ENCODE results near the gene IPO13.

Gene IPO13

DNA sequence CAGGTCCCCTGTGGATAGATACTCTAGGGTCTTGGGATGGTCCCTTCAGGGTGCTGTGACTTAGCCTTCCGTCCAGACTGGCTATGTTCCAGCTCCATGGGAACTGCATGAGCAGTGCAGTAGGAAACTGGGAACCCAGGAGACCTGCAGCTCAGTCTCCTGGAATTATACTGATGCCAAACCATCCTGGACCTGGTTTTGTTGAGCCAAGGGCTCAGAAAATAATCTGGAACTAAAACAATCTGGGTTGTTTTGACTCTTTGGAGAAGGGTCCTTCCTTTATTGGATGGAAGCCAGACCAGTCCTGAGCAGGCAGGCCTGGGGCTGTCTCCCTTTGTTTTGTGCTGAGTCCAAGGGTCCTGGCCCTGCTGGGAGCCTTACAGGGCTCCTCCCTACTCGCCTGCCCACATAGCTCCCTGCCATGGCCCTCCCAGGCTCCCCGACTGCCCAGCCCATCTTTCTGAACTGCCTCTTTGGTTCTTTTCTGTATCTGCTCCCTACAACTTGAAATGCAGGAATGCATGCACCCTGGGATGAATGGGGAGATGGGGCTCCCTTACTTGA lies 1.2 kb downstream of the IPO13 start:
- DNase-seq (ENCODE audit: low read depth in 1 of 2, low spot score in 1 of 2): no peak

DNA sequence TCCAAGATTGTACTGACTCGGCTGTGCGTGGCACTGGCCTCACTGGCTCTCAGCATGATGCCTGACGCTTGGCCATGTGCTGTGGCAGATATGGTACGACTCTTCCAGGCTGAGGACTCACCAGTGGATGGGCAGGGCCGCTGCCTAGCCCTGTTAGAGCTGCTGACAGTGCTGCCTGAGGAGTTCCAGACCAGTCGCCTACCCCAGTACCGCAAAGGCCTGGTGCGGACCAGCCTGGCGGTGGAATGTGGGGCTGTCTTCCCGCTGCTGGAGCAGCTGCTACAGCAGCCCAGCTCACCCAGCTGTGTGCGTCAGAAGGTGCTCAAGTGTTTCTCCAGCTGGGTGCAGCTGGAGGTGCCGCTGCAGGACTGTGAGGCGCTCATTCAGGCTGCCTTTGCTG lies 2.9 kb downstream of the IPO13 start:
- DNase-seq (ENCODE audit: low read depth in 1 of 2, low spot score in 1 of 2): no peak

DNA sequence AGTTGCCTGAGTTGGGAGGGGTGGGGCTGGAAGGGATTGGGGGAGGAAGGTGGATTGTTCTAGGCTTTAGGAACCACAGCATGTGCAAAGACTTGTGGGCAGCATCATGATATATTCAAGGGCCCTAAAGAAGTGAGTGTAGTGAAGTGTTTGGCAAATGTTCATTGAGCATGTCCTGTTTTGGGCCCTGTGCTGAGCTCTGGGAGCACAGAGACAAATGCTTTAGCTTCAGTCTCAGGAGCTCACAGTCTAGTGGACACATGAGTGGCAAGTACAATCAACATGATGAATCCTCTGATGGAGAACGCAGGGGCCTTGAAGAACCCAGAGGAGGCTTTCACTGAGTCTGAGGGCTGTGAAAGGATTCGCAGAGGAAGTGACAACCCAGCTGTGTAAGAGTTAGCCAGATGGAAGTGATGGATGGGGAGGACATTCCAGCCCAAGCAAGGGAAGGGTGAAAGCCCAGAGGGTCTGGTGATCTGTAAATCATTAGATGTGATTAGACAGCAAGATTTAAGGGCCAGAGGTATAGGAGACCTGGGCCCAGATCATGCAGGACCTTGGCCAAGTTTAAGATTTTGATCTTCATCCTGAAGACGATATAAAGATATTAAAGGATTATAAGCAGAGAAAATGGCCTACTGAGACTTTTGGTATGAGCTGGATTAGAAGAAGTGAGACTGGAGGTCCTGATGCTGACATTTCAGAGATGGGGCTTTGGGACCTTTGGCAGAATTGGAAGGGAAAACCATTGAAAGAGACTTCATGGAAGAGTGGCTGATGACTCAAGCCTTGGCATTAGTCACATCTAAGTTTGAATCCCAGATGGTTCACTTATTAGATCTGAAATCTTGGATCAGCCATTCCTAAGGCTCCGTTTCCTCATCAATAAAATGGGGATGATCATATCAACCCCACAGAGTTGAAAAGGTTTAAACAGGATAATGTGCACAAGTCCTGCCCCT lies 4.6 kb downstream of the IPO13 start:
- DNase-seq (ENCODE audit: low read depth in 1 of 2, low spot score in 1 of 2): no peak

DNA sequence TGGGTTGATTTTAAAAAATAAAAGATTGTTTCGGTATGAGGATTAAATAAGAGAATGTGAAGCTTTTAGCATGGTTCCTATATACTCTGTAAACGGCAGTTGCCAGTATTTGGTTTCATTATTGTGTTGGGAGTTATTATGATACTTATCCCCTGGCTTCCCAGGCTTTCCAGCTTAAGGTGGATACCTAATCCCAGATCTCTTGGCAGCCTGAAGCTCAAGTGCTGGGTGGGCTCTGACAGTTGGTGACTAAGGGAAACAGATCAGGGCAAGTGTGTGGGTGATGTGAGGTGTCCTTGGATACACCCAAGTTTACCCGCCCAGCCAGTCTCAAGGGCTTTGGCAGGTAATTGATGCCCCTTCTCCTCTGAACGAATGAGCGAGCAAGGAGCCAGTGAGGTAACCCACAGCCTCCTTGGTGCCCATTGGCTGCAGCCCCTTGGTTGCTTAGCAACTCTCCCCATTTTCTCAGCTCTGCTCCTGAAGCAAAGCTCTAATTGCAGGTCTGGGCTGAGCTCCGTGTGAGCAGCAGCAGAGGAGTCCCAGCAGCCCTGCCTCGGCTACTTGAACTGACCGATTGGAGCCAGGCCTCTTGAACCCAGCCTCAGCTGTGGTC lies 6.1 kb downstream of the IPO13 start:
- DNase-seq (ENCODE audit: low read depth in 1 of 2, low spot score in 1 of 2): no peak

DNA sequence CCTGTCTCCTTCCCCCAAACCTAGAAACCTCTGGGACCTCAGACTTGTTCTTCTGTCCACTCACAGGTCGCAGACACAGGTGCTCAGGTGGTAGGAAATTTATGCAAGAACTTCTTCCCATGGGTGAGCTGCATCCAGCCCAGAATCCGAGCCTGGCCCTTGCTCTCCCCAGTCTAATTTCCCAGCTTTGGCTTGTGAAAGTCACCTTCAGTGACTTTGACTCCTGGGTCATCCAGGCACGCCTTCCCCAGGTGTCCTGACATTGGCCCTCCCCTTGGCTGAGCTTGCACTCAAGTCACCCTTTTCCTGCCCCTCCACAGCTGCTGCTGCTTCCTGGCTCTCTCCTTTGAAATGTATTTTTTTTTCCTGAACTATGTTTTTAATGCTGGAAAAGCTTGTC lies 6.6 kb downstream of the IPO13 start:
- no peak for DNase-seq (ENCODE audit: low read depth in 1 of 2, low spot score in 1 of 2)

DNA sequence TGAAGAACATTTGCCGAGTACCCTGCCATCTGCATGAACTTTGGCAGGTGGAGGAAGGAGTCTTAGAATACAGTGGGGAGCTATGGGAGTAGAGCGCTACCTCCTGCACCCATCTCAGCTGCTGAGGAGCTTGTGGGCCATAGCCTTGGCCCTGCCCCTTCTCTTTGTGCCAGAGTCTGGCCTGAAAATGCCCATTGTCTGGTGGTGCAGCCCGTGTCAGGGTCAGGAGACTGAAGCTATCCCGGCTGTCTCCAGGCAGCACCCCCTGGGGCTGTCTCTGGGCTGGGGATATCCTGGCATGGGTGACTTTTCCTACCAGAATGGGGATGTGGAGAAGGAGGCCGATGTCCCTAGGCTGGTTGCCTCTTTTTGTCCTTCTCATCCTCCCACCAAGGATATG lies 7.3 kb downstream of the IPO13 start:
- no peak for DNase-seq (ENCODE audit: low read depth in 1 of 2, low spot score in 1 of 2)

DNA sequence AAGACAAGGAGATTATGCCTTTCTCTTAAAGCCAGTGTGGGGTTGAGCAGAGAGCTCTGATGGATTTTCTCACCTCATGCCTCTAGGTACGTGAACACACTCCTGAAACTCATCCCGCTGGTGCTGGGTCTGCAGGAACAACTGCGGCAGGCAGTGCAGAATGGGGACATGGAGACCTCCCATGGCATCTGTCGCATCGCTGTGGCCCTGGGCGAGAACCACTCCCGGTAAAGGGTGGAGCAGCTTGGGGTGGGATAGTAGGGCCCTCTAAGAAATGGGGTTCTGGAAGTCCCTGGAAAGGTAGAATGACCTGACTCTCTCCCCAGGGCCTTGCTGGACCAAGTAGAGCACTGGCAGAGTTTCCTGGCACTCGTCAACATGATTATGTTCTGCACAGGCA lies 9.5 kb downstream of the IPO13 start:
- no peak for DNase-seq (ENCODE audit: low read depth in 1 of 2, low spot score in 1 of 2)

DNA sequence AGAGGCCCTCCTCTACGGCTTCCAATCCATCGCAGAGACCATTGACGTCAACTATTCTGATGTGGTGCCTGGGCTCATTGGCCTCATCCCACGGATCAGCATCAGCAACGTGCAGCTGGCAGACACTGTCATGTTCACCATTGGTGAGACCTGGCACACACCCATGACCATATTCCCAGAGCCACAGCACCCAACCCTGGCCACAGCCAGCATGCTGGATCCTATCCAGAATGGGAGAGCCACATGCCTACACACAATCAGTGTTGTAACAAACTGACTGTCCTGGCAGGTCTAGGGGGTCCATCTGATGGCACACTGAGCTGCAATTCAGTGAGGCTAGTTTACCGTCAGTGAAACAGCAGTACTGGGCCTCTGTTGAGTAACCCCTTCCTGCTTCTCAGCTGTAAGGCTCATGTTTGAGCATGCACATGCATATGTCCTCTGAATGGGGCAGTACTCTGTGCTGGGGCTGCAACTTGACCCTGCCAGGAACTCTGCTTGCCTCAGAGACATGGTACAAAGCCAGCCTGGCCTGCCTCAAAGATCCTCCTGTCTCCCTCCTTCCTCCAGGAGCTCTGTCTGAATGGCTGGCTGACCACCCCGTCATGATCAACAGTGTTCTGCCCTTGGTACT lies 10.8 kb downstream of the IPO13 start:
- no peak for DNase-seq (ENCODE audit: low read depth in 1 of 2, low spot score in 1 of 2)

DNA sequence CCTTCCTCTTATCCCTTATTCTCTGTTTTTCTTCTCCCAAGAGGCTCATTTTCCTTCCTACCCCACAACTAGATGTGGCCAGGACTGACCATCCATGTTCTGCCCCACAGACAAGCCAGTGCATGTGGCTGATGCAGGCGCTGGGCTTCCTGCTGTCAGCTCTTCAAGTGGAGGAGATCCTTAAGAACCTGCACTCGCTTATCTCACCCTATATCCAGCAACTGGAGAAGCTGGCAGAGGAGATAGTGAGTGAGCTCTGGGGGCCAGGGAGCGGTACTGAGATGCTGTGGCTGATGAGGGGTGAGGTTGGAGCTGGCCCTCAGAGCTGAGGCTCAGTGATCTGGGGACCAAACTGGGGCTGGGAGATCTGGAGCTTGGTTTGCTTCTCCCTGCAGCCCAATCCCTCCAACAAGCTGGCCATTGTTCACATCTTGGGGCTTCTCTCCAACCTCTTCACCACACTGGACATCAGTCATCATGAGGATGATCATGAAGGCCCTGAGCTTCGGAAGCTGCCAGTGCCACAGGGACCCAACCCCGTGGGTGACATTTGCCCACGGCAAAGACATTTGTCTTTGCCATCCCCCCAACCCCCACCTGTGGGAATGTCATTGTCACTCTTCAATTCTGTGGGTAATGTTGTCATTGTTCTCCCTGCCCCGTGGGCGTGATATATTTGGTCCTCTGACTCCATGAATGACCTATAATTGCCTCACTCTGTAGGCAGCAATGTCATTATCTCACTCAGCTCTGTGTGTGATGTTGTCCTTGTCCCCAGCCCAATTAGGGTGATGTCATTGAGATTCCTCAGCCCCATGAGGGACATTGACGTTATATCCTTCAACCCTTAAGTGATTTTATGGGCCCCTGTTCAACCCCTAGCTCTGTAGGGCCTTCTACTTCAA lies 11.9 kb downstream of the IPO13 start:
- no peak for DNase-seq (ENCODE audit: low read depth in 1 of 2, low spot score in 1 of 2)

DNA sequence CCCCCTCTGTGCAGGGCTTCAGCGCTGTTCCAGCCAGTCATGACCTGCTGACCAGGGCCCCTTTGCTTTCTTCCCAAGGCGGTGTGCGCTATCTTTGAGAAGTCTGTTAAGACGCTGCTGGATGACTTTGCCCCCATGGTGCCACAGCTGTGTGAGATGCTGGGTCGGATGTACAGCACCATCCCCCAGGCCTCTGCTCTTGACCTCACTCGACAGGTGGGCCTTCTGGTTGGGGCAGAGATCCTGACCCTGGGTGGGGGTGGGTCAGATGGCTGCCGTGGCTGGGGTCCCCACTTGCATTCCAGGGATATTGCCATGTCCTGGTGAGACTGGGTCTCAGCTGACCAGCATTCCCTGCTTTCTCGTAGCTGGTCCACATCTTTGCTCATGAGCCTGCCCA lies 14.0 kb downstream of the IPO13 start:
- no peak for DNase-seq (ENCODE audit: low read depth in 1 of 2, low spot score in 1 of 2)

DNA sequence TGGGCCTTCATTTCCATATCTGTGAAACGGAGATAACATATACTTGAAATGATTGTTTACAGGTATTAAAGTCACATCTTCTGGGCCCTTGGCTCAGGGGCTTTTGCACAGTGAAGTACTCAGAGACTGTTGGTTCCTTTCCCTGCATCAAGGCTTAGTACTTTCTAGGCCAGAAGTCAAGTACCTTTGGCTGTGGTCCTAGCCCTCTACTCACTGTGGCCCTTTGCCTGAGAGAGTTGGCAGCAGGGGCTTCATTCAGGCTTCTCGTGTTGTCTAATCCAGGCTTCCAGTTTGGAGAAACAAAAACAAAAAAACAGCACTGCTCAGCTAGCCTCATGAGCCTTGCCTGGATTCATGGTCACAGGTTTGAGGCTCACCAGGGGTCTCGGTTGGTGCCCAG lies 14.9 kb downstream of the IPO13 start:
- DNase-seq (ENCODE audit: low read depth in 1 of 2, low spot score in 1 of 2): no peak

DNA sequence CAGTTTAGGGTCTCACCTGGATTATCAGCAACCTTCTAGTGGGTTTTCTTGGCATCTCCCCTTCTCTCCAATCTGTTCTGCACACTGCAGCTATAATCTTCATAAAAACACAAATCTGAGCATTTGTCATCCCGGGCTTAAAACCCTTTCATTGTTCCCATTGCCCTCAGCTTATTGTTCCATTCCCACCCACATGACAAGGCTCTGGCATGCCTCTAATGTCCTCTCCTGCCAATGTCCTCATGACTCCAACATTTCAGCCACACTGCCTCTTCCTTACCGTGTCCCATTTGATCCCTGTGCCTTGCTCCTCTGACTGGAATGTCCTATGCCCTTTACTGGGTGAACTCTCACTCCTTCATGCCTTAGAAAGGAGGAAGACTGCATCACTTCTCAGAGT lies 15.6 kb downstream of the IPO13 start:
- DNase-seq (ENCODE audit: low read depth in 1 of 2, low spot score in 1 of 2): no peak

DNA sequence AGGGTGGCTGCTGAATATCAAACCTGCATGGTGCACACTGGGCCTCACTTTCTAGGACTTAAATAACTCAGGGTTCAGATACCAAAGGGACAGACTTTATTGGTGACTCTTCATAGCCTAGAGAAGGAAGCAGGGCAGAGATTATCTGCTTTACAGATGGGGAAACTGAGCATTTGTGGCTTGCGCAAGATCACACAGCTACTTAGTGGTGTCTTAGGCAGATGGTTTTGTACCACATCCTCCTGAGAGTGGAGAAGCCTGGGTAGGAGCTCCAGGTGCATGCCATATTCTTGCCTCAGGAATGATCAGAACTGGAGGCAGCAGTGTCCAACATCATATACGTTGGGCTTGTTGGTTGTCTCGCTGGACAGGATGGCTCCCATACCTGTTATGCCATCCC lies 16.3 kb downstream of the IPO13 start:
- no peak for DNase-seq (ENCODE audit: low read depth in 1 of 2, low spot score in 1 of 2)

DNA sequence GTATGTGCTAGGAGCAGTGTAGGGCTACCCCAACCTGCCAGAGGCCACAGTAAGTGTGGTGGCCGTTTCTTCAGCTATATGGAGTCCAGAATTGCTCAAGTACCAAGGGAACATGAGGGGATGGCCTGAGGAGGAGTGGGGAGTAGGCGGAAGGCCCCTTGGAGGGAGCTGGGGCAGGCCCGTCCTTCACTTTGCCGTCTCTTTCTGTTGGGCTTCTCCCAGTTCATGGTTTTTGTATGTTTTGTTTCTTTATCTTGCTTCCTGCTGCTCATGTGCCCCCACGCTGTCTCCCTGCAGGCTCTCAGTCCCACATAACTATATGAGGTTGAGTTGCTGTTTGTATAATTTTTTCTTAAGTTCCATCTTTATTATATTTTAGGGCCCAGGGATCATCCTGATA lies 17.1 kb downstream of the IPO13 start:
- DNase-seq (ENCODE audit: low read depth in 1 of 2, low spot score in 1 of 2): no peak

DNA sequence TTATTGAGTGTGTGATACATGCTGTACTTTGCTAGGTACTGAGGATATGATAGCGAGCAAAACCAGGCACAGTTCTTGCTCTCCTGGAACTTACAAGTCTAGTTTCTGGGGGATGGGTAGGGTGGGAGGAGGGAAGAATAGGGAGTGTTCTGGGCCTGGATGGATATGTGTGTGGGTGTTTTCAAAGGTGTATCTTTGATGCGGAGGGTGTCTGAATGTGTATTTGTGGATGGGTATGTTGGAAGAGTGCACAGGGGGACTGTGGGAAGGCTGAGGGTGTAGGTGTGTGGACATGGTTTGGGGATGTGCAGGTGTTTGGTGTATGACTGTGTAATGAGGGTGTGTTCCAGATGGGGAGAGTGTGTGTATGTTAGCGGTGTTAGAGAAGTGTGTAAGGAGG lies 18.6 kb downstream of the IPO13 start:
- DNase-seq (ENCODE audit: low read depth in 1 of 2, low spot score in 1 of 2): no peak

DNA sequence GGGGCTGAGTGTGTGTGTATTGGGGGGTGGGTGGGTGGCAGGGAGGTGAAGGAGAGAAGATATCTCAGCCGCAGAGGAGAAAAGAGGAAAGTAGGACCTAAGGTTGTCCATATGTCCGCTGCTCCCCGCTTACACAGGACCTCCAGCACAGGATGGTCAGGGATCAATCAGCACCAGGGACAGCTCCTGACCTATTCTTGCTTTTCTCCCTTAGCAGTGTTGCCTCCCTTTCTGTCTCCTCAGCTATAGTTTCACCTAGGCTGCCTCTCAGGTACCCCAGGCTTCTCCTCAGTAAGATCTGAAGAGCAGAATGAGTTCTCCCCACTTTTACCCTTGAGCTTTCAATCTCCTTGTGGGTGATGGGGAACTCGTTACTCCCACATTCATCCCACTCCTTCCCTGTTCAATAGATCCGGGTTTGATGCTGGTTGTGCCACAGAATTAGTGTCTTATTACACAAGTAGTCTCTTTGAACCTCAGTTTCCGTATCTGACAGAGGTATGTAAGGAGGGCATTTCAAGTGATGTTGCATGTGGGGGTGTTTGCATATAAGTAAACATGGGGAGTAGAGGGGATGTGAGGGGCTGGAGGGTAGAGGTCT lies 21.7 kb downstream of the IPO13 start:
- DNase-seq (ENCODE audit: low read depth in 1 of 2, low spot score in 1 of 2): no peak

DNA sequence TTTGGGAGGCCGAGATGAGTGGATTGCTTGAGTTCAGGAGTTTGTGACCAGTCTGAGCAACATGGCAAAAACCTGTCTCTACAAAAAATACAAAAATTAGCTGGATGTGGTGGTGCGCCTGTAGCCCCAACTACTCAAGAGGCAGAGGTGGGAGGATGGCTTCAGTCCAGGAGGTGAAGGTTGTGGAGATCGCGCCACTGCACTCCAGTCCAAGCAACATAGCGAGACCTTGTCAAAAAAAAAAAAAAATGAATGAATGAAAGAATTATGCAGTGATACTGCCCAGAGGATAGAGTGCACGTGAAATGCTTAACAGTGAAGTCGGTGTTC lies 22.6 kb downstream of the IPO13 start:
- DNase-seq (ENCODE audit: low read depth in 1 of 2, low spot score in 1 of 2): no peak

DNA sequence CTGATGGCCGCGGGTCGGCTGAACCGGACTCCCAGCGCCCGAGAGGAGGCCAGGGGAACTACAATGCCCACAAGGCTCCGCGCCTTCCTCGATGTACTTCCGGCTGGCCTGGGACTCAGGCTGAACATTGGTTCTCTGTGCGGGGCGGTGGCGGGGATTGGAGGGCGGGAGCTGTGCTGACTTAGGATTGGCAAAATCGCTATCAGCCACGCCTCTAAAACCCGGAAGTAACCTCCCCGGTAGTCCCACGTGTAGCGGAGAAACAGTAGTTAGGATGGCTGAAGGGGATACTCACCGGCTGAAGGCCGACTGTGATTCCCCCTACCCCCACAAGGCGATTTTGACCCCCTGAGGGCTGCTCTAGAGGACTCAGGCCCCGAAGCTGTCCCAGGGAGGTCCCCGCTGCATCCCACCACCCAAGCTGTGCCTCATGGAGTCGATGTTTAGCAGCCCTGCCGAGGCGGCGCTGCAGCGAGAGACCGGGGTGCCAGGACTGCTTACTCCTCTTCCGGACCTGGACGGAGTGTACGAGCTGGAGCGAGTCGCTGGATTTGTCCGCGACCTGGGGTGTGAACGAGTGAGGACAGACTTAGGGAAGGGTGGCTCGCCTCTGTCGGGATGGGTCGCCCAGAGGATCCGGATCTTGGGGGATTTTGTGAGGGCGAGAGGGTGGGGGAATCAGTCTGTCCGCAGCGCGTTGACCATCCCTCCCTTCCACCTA lies 23.2 kb downstream of the IPO13 start, which contains the start of gene DPH2:
DPH2 (plus strand) TSS at position 265 of the 721 bp plus-strand sequence; CDS start at position 431, 166 bp downstream.
- DNase-seq (ENCODE audit: low read depth in 1 of 2, low spot score in 1 of 2): peak; percentile 90 to 91

DNA sequence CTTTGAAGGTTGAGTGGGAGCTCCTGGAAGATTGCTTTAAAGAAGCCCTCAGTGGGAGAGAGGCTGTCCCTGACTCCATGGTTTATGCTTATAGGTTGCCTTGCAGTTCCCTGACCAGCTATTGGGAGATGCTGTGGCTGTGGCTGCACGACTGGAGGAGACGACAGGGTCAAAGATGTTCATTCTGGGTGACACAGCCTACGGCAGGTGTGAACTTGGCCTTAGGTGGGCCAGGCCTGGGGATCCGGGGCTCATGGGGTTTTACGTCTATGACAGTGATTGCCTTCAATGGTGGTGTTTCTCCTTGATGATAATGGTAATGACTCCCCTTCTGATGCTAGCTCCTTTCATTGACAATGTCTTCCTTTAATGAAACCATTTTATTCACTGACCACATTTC lies 23.8 kb downstream of the IPO13 start:
- no peak for DNase-seq (ENCODE audit: low read depth in 1 of 2, low spot score in 1 of 2)

DNA sequence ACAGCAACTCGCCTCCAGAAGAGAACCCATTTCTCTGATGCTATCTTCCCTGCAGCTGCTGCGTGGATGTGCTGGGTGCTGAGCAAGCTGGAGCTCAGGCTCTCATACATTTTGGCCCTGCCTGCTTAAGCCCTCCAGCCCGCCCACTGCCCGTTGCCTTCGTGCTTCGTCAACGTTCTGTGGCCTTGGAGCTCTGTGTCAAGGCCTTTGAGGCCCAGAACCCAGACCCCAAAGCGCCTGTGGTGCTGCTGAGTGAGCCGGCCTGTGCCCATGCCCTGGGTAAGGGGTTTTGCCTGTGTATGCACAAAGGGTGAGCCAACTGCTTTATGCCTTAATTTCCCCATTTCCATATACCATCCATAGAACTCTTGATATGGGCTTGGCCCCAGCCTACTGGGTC lies 24.2 kb downstream of the IPO13 start:
- no peak for DNase-seq (ENCODE audit: low read depth in 1 of 2, low spot score in 1 of 2)

Data from activated T-helper 1 cell treated with anti-CD3 and anti-CD28 coated beads, Interleukin-2, amount 50 U/mL, for 16 hours (primary cell).